ENCODE measurements around the gene LSM5. TPM values are rescaled to one million over a fixed set of nuclear protein-coding genes. Genes with fewer than 3 reads are reported as not detected.
A peak's percentile ranks its signal among the peaks of the same experiment; 100 is the strongest.

Gene LSM5
- total and polyA plus RNA-seq, 9 of the 15 experiments (the other 6 are each of a cell fraction or from before 2014, with no cell fraction given): 36.3 to 620 (median 186) TPM

DNA sequence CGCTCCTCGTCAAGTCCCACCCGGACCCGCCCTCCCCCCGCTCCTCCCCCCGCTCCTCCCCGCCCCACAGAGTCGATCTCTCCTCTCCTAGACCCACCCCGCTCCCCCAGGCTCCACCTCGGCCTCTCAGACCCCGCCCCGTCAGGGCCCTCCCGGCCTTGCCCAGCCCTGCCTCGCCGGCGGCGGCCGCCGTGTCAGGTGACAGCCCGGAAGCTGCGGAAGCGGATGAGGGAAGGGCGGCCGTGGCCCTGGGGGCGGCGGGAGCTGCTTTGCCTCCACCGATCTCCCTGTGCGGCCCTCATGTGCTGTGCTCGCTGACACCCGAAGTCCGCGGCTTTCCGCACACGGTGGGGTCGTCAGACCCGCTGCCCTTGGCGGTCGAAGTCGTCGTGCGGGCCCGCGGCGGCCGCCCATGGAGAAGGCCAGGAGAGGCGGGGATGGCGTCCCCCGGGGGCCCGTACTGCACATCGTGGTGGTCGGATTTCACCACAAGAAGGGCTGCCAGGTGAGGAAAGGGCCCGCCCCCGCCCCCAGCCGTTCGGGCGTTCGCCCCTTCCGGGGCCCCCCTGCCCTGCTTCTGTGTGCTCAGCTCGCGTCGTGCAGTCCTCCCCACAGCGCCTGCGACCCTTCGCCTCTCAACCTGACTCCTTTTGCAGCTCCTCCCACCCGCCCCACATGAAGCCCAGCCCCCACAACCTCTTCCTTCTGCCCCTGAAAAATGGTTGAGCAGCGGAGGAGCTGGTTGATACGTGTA is 5.3 kb upstream of the LSM5 start, which contains the start of gene AVL9 (continued):
- TF ChIP-seq, protein P1, sequence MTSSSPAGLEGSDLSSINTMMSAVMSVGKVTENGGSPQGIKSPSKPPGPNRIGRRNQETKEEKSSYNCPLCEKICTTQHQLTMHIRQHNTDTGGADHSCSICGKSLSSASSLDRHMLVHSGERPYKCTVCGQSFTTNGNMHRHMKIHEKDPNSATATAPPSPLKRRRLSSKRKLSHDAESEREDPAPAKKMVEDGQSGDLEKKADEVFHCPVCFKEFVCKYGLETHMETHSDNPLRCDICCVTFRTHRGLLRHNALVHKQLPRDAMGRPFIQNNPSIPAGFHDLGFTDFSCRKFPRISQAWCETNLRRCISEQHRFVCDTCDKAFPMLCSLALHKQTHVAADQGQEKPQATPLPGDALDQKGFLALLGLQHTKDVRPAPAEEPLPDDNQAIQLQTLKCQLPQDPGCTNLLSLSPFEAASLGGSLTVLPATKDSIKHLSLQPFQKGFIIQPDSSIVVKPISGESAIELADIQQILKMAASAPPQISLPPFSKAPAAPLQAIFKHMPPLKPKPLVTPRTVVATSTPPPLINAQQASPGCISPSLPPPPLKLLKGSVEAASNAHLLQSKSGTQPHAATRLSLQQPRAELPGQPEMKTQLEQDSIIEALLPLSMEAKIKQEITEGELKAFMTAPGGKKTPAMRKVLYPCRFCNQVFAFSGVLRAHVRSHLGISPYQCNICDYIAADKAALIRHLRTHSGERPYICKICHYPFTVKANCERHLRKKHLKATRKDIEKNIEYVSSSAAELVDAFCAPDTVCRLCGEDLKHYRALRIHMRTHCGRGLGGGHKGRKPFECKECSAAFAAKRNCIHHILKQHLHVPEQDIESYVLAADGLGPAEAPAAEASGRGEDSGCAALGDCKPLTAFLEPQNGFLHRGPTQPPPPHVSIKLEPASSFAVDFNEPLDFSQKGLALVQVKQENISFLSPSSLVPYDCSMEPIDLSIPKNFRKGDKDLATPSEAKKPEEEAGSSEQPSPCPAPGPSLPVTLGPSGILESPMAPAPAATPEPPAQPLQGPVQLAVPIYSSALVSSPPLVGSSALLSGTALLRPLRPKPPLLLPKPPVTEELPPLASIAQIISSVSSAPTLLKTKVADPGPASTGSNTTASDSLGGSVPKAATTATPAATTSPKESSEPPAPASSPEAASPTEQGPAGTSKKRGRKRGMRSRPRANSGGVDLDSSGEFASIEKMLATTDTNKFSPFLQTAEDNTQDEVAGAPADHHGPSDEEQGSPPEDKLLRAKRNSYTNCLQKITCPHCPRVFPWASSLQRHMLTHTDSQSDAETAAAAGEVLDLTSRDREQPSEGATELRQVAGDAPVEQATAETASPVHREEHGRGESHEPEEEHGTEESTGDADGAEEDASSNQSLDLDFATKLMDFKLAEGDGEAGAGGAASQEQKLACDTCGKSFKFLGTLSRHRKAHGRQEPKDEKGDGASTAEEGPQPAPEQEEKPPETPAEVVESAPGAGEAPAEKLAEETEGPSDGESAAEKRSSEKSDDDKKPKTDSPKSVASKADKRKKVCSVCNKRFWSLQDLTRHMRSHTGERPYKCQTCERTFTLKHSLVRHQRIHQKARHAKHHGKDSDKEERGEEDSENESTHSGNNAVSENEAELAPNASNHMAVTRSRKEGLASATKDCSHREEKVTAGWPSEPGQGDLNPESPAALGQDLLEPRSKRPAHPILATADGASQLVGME (CRISPR knock-in tag; IDR thresholded peaks at IDR 0.05): no peak
- TF ChIP-seq MCM2 (IDR thresholded peaks at IDR 0.05; ENCODE audit: low read depth) (no peak), DDX20 (tag; IDR thresholded peaks at IDR 0.05; ENCODE audit: low read depth) (no peak), ZC3H4 (CRISPR knock-in tag; IDR thresholded peaks at IDR 0.05; ENCODE audit: borderline replicate concordance) (no peak), ZSCAN32 (CRISPR knock-in tag; IDR thresholded peaks at IDR 0.05) (no peak), RHOXF2B (CRISPR knock-in tag; conservative IDR thresholded peaks at IDR 0.05) (no peak), KAT2B (IDR thresholded peaks at IDR 0.05; ENCODE audit: low read depth, low read length) (no peak), ATF1 (CRISPR knock-in tag; IDR thresholded peaks at IDR 0.05) (no peak), ATF1 (tag; IDR thresholded peaks at IDR 0.05) (peak; percentile 52; the same call in 1 of the 2 replicates), ZNF561 (CRISPR knock-in tag; conservative IDR thresholded peaks at IDR 0.05) (no peak), NEUROD1 (IDR thresholded peaks at IDR 0.05; ENCODE audit: borderline replicate concordance, low read depth, low read length, partially characterized antibody) (peak; percentile 39), FOXA3 (CRISPR knock-in tag; conservative IDR thresholded peaks at IDR 0.05 in 1 of 2, IDR thresholded peaks at IDR 0.05 in 1 of 2) (no peak), CHD1 (IDR thresholded peaks at IDR 0.05; ENCODE audit: low read length) (no peak), RB1 (IDR thresholded peaks at IDR 0.05; ENCODE audit: low read depth) (peak; percentile 84)
- TF ChIP-seq, protein P2, sequence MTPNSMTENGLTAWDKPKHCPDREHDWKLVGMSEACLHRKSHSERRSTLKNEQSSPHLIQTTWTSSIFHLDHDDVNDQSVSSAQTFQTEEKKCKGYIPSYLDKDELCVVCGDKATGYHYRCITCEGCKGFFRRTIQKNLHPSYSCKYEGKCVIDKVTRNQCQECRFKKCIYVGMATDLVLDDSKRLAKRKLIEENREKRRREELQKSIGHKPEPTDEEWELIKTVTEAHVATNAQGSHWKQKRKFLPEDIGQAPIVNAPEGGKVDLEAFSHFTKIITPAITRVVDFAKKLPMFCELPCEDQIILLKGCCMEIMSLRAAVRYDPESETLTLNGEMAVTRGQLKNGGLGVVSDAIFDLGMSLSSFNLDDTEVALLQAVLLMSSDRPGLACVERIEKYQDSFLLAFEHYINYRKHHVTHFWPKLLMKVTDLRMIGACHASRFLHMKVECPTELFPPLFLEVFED (CRISPR knock-in tag; conservative IDR thresholded peaks at IDR 0.05): no peak
- TF ChIP-seq, protein P3, sequence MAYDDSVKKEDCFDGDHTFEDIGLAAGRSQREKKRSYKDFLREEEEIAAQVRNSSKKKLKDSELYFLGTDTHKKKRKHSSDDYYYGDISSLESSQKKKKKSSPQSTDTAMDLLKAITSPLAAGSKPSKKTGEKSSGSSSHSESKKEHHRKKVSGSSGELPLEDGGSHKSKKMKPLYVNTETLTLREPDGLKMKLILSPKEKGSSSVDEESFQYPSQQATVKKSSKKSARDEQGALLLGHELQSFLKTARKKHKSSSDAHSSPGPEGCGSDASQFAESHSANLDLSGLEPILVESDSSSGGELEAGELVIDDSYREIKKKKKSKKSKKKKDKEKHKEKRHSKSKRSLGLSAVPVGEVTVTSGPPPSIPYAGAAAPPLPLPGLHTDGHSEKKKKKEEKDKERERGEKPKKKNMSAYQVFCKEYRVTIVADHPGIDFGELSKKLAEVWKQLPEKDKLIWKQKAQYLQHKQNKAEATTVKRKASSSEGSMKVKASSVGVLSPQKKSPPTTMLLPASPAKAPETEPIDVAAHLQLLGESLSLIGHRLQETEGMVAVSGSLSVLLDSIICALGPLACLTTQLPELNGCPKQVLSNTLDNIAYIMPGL (CRISPR knock-in tag; IDR thresholded peaks at IDR 0.05): peak; percentile 51; the same call in 1 of the 2 replicates
- TF ChIP-seq, protein P4, sequence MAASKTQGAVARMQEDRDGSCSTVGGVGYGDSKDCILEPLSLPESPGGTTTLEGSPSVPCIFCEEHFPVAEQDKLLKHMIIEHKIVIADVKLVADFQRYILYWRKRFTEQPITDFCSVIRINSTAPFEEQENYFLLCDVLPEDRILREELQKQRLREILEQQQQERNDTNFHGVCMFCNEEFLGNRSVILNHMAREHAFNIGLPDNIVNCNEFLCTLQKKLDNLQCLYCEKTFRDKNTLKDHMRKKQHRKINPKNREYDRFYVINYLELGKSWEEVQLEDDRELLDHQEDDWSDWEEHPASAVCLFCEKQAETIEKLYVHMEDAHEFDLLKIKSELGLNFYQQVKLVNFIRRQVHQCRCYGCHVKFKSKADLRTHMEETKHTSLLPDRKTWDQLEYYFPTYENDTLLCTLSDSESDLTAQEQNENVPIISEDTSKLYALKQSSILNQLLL (CRISPR knock-in tag; IDR thresholded peaks at IDR 0.05; ENCODE audit: borderline replicate concordance): no peak

All from K562 (cell line).